GM12873 (cell line): ENCODE results near the gene NIPAL1.

Source experiments
- CTCF ChIP-seq: IDR thresholded peaks from 2 replicates; pipeline ENCODE4 v1.5.1; 2012; ENCODE audit warnings: low read depth, mild to moderate bottlenecking, moderate library complexity, low read length, control low read depth; ENCODE audit not compliant: insufficient read depth; ENCODE audit errors: missing control alignments

Gene NIPAL1

DNA sequence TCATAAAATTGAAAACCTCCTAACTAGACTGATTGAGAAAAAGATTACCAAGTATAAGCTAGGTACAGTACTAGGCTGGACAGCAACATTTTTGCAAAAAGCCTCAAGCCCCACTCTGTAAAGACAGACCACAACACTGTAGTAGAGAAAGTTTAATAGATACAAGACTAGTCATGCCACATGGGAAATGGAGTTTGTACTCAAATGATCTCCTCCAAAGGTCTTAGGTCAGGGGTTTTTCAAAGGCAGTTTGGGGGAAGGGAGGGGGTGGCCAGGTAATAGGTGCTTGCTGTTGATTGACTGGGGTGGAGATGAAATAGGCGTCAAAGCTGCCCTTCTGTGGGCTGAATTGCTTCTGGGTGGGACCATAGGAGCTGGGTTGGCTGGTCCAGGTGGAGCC, 14.3 kb upstream of the NIPAL1 start:
- TF ChIP-seq CTCF, result no peak

GRCh38 chr4:48003568-48003967, 13.0 kb upstream of the NIPAL1 start:
- peak; percentile 67 for TF ChIP-seq CTCF

GRCh38 chr4:48005781-48006180, 10.8 kb upstream of the NIPAL1 start:
- no peak for TF ChIP-seq CTCF

DNA sequence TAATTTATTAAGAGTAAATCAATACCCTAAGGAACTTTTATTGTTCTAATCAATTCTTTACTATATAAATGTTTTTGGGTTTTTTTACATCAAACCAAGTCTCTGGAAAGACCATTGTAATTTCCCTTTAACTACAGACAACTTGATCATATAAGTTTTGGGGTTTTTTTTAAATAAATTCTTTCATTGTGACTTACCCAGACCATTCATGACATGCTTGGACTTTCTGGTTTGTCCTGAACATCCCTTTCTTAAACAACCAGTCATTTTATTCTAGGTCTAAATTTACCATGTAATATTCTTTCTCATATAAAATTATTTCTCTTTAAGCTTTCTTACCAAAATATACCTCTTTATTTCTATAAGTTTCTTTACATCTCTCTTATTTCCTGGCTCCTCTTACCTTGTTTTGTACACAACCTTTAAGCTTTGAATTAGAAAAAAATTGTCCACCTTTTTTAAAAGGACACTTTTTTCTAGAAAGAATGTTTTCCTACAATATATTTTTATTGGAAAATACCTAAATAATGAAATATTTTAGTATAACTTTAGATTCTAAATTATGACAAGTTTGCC, 8.5 kb upstream of the NIPAL1 start:
- TF ChIP-seq CTCF, result no peak

- no peak for TF ChIP-seq CTCF
Measured at GRCh38 chr4:48011722-48012121, 4.8 kb upstream of the NIPAL1 start.

- TF ChIP-seq CTCF, result no peak
Measured at GRCh38 chr4:48012824-48013223, 3.7 kb upstream of the NIPAL1 start.

GRCh38 chr4:48015216-48015615, 1.4 kb upstream of the NIPAL1 start:
- no peak for TF ChIP-seq CTCF
